Vagina (tissue), 2 donors: ENCODE results near the gene MYOD1.

Experiments
- POLR2AphosphoS5 ChIP-seq, 2 donors: sonication (generic); formaldehyde crosslinking; IDR thresholded peaks; one replicate each; pipeline ENCODE4 v1.9.0; 2017; ENCODE audit warnings: antibody characterized with exemption in 2 of 2, mild to moderate bottlenecking in 2 of 2, low read depth in 1 of 2; ENCODE audit not compliant: insufficient read depth in 1 of 2
- TF ChIP-seq, protein P1 (sequence below), 3 experiments: fragments of 450-650 bp in 2 of 3; fragments of 200-600 bp in 1 of 3; sonication (generic) in 1 of 3; IDR thresholded peaks; one replicate each; pipeline ENCODE4 v1.5.1; 2017 to 2019; ENCODE audit warnings: antibody characterized with exemption in 3 of 3, mild to moderate bottlenecking in 2 of 3, moderate library complexity in 2 of 3

DNA sequence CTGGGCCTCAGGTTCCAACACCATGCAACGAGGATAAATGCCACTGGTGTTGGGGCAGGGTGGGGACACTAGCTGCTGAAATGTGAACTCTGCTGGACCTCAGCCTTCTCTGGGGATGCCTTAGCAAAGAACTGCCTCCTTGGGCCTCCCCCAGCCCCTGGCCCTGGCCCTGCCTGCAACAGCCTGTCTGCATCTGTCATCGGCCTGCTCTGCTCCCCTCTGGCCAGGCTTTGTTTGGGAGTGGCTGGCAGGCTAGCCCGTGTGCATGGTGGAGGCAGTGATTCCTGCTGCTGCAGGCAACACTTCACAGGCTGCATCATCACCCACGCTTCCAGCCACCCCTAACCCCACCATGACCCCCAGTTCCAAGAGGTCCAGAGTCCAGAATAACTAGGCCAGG lies 11.5 kb upstream of the MYOD1 start:
- no peak for TF ChIP-seq POLR2AphosphoS5 (IDR thresholded peaks at IDR 0.05; ENCODE audit: insufficient read depth in 1 of 2, low read depth in 1 of 2)
- TF ChIP-seq, protein P1, sequence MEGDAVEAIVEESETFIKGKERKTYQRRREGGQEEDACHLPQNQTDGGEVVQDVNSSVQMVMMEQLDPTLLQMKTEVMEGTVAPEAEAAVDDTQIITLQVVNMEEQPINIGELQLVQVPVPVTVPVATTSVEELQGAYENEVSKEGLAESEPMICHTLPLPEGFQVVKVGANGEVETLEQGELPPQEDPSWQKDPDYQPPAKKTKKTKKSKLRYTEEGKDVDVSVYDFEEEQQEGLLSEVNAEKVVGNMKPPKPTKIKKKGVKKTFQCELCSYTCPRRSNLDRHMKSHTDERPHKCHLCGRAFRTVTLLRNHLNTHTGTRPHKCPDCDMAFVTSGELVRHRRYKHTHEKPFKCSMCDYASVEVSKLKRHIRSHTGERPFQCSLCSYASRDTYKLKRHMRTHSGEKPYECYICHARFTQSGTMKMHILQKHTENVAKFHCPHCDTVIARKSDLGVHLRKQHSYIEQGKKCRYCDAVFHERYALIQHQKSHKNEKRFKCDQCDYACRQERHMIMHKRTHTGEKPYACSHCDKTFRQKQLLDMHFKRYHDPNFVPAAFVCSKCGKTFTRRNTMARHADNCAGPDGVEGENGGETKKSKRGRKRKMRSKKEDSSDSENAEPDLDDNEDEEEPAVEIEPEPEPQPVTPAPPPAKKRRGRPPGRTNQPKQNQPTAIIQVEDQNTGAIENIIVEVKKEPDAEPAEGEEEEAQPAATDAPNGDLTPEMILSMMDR (IDR thresholded peaks at IDR 0.05), result no peak
